ENCODE data around the gene EHMT1.

GRCh38 chr9:137740312-137740711 is 121.5 kb downstream of the EHMT1 start:
- TF ChIP-seq CTCF (IDR thresholded peaks at IDR 0.05) (no peak), POLR2A (IDR thresholded peaks at IDR 0.05) (no peak)

All from Peyer's patch (tissue), 4 donors.